Measurements from ENCODE around the gene SULT1E1.
"Not testable (repeated sequence)": the region's sequence is repeated elsewhere in the genome, so short reads cannot be mapped to it uniquely, and the experiment has no call there.

Gene SULT1E1

DNA sequence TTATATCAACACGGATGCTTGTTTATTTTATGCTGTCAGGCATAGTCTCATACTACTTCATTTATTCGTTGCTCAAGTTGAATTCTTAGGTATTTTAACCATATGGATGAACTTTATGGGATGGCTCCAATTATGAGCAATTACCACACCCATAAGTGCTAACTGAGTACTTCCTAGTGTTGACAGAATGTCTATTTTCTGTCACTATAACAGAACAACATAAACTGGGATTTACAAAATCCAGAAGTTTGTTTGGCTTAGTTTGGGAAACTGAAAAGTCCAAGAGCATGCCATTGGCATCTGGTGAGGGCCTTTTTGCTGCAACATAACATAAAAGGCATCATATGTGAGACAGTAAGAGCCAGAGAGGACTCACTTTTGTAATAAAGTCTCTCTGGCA, 21.0 kb downstream of the SULT1E1 start:
- DNase-seq, result no peak

DNA sequence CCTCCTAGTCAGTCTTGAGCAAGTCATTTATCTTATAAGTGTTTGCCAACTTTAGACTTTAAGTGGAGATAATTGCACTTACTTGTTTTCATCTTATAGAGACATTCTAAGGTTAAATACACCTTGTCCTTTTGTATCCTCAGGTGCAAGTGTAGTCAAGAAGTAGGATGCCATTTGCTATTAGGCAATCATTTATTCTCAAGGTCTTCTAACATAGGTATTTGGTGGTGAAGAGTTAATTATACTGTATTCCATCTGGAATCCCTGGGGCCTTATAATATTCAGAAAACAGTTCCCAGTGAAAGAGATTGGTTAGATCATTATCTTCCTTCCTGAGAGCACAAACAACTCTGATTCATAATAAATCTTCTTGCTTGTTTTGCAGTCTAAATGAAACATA, 23.7 kb downstream of the SULT1E1 start:
- DNase-seq, result no peak

DNA sequence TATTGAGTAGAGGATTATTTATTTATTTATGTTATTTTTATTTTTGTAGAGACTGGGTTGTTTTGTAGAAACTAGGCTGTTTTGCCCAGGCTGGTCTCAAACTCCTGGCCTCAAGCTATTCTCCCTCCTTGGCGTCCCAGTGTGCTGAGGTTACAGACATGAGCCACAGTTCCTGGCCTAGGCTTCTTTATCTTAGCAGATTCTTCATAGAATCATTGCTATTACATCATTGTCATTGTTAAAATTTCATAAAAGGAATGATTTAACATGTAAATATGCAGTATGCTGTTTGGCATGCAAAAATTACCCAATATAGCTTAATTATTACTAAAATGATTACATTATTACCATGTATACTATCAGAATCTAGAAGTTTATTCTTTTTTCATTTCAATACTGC, 24.2 kb downstream of the SULT1E1 start:
- no peak for DNase-seq

DNA sequence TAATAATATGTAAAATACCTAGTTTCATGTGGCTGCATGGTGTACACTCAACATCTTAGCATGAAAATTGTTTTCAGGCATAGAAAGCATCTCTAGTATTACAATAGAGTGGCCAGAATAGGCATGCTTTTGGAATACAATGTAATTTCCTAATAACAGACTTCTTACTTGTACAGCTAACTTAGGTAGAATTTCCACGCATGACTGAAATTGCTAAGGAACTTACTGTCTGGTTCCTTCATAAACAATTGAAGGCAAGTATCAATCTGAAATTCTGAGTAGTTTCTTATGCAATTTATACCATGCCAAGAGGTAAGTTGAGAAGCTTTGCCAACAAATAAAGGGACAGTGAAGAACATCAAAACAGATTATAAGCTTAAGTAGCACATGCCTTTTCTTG, 26.7 kb downstream of the SULT1E1 start:
- no peak for DNase-seq

DNA sequence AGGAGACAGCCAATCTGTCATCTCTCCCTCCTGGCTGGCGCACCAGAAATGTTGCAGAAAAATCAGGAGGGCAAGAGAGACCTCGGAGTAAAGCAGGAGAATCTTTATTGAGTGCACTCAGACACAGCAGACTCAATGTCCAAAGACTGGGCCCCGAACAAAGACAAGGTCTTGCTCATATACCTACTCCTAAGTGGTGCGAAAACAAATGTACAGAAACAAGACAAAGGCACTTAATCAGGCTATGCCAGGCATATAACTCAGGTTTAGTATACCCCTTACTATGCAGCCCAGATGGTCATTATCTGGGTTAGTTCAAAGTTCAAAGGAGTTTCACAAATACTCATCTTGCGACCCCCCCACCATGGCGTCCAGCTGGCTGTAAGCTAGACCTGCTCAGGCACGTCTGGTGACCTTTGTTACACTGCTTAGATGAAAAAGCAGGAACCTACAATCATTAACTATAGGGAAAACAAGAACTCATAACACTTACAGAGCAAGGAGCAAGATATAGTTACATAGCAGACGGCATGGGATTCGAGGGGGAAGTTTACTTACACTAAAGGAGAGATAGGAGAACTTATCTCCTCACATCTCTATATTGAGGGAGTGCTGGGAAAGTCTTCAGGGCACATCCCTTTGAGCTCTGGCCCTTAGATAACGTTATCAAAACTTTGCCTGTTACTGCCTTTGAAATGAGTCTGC, 27.5 kb downstream of the SULT1E1 start:
- no peak for DNase-seq

DNA sequence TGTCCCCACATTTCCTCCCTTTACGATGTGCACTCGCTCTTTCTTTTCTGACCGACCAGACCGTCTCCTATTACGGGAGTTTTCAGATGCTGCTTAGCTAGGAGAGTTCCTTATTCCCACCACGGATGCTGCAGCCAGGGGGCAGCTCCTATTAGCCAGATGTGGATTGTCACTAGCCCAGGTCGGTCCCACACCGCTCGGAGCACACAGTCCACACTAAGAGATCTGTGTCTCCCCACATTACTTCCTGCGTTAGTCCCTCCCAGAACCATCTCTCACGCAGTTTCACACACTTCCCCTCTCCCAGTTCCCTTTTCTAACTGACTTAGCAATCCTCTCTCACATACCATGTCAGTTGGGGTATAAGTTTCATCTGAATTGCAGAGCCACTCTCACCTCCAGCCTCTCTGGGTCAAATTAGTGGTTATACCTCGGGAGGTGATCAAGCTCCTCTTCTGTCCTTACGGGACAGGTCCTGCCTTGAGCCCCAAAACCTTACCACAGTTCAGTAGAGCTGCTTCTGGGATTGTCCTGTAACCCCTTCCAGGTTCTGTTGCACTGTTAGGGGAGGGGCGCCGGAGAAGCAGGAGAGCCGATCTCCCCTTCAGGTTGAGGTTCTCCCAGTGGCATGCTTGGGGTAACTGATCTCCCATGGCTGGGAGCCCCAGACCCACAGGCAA, 28.2 kb downstream of the SULT1E1 start:
- DNase-seq, result peak; percentile 83

DNA sequence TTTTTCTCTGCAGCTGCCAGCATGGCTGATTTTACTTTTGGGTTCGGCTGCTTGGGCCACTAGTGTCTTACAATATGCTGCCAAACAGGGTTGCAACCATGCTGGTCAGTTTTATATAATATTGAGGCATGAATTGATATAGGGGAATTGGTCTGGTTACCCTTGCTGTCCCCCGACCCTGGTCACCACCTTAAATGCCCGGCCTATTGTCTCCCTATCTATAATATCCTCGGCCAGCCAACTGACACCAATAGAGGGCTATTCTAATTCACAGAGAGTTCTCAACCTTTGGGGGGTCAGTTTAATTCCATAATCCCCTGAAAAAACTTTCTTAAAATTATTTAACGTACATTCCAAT, 28.7 kb downstream of the SULT1E1 start:
- no peak for DNase-seq

DNA sequence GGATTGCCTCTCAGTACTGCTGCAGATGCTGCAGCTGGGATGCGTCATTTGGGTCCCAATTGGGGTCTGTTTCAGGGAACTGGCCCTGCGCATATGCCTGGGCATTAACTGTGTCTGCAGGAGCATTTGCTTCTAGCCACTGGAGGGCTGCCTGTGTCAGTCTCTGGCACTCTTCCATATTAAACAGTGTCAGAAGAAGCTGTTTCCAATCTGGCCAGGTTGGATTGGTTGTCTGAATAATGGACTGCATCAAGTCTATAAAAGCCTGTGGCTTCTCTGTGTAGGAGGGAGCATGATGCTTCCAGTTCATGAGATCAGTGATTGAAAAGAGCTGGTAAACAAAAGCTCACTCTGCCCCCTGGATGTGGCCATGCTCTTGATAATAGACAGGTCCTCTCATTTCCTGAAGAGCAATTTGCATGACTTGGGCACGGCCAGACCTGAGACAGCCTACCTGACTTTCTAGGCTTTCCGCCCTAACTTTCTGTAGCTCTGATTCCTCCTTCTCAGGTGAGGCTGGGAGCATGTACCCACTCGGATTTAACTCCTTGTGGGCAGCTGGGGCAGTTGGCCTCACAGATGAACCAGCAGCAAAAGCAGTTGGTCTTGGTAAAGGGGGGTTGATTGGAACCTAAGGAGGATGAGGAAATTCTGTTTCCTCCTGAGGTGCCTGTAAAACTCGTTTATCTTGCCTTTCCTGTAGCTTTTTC, 29.2 kb downstream of the SULT1E1 start:
- DNase-seq, result no peak

DNA sequence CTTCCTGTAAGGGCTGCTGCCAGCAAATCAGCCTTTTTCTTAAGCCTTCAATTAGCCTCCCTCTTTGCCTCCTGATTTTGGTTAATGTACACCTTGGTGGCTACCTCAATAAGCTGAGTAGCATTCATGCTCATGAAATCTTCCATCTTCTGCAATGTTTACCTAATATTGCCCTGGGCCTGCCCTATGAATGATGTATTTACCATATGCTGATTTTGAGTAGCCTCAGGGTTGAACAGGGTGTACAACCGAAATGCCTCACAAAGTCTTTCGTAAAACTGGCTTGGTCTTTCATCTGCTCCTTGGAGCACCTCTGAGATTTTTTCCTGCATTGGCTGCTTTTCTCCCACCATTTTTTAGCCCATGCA, 29.8 kb downstream of the SULT1E1 start:
- no peak for DNase-seq

DNA sequence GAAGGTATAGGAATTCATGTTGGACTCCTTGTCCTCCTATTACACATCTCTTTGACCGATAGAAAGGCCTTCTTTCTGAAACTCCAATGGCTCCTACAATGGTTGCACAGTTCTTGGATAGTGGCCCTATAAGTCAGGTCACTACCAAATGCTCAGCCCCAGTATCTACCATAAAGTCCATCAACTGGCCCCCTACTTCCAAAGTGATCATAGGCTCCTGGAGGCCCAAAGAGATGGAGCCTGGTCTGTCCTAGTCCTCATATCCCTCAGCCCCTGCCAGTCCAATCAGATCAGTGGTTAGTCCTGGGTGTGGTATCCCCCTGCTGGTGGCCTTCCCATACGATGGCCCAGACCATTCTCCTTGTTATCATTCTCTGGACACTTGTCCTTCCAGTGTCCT, 30.3 kb downstream of the SULT1E1 start:
- DNase-seq, result no peak

DNA sequence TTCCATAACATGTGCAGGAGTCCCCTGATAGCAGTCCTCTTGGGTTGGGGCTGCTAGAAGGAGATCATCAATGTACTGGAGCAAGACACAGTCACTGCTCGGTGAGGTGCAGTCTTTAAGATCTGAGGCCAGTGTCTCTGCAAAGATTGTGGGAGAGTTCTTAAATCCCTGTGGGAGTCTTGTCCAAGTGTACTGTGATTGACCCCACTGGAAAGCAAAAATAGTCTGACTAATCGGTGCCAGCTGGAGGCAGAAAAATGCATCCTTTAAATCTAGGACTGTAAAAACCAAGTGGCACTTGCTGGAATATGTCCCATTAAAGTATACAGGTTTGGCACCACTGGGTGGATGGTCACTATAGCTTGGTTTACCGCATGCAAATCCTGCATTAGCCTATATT, 31.1 kb downstream of the SULT1E1 start:
- no peak for DNase-seq

DNA sequence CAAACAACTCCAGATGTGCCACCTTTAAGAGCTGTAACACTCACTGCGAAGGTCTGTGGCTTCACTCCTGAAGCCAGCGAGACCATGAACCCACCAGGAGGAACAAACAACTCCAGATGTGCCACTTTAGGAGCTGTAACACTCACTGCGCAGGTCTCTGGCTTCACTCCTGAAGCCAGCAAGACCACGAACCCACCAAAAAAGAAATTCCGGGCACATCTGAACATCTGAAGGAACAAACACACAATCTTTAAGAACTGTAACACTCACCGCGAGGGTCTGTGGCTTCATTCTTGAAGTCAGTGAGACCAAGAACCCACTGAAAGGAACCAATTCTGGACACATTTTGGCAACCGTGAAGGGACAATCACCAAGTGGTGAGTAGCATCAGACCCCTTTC, 34.9 kb downstream of the SULT1E1 start:
- not testable (repeated sequence) for DNase-seq

DNA sequence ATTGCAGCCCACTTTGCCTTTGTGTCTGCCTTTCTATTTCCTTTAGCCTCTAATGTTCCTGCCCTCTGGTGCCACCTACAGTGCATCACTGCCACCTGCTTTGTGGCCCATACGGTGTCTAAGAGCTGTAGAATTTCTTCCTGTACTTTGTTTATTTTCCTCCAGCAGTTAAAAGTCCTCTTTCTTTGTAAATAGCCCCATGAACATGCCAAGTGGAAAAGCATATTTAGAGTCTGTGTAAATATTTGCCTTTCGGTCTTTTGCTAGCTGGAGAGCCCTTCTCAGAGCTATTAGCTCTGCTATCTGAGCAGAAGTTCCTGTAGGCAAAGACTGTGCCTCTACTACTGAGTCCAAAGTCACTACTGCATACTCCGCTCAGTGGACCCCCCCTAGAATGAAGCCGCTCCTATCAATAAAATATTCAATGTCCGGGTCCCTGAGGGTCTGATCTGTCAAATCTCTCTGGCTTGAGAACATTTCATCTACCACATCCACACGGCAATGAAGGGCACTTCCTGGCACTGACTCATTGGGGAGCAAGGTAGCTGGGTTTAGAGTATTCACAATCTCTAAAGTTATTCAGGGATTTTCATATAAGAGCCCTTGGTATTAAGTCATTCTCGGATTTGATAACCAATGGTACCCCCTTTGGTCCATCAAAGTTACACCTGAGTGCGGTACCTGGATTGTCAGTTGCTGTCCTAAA, 36.3 kb downstream of the SULT1E1 start:
- DNase-seq, result no peak

DNA sequence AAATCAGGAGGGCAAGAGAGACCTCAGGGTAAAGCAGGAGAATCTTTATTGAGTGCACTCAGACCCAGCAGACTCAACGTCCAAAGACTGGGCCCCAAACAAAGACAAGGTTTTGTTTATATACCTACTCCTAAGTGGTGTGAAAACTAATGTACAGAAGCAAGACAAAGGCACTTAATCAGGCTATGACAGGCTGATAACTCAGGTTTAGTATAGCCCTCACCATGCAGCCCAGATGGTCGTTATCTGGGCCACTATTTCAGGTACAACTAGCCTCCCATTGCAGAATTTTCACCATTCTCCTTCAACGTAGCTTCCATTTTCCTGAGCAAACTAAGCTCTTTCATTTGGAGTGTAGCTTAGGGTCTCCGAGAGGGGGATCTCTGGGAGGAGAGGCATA, 36.9 kb downstream of the SULT1E1 start:
- DNase-seq, result no peak

DNA sequence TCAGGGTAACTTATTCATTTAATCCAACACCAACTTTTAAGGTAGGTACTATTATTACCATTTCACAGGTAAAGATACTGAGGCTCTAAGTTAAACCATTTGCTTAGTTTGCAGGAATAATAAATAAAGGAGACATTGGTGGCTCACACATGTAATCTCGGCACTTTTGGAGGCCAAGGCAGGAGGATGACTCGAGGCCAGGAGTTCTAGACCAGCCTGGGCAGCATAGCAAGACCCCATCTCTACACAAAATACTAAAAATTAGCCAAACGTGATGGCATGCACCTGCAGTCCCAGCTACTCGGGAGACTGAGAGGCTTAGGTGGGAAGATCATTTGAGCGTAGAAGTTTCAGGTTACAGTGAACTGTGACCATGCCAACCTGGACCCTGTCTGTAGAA, 37.7 kb downstream of the SULT1E1 start:
- DNase-seq, result no peak

DNA sequence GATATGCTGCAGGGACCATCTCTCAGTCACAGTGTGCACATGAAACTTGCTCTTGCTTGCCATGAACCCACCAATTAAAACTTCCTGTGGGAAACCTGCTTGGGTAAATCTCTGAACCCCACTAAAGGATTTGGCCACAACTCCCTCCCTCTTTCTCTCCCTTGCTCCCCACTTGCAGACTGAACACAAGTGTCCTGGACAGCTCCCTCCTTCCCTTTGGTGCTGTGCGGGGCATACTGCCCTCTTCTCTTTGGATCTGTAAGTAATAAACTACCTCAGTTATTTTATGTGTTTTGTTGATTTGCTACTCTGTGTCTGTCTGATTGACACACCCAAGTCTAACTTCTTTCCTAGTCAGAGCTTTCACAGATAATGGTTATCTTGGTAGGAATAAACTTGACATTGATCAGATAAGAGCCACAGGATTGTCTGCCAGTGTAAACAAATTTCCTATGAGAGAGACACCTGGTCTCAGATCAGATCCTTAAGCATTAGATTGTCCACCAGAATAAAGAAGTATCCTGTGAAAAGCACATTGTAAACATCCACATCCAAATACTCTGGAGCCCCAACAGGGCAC, 41.8 kb downstream of the SULT1E1 start:
- no peak for DNase-seq

DNA sequence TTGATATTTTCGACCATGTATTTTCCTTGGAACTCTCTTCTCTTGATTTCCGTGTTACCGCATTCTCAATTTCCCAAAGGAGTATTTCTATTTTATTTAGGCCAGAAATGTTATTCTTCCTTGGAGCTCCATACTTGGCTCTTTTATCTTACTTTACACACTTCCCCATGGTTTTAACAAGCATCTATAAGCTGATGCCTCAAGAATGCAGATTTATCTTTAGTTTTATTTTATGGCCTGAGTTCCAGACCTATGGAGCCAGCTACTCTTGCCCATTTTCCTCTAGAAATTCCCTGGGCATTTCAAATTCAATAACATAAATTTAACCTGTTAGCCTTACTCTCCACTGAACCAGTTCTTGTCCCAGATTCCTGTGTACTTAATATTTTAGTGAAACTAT, 43.7 kb downstream of the SULT1E1 start:
- no peak for DNase-seq

DNA sequence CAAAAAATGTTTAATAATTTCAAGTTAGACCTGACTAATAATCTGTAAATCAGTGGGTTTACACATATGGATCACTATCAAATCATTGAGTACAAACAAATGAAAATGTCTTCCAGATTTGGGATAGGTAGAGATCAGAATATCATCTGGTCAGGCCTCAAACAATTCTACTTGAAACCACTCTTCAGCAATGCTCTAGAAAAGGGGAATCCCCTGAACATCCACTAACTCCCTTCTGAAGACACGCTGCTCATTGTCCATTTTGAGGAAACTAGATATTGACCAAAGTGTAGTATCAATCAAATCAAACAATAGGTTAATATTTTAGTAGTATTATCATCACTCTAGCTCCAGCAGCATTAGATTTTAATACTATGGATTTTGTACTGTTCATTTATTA, 46.3 kb downstream of the SULT1E1 start:
- no peak for DNase-seq

DNA sequence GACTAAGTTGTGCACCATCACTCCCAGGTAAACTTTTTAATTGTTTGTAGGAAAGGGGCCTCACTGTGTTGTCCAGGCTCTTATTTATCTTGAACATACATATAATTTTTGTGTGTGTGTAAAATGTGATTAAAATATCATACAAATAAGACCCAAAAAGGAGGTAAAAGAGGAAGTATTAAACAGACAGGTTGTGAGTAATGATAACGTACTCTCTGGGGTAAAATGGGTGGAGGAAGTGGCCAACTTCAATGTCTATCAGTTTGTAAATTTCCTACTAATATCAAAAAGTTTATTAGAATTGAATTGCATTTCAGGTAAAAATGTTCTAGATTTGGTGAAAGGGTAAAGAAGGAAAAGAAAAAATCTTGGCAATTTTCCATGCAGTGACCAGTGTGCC, 48.8 kb downstream of the SULT1E1 start:
- DNase-seq, result no peak

DNA sequence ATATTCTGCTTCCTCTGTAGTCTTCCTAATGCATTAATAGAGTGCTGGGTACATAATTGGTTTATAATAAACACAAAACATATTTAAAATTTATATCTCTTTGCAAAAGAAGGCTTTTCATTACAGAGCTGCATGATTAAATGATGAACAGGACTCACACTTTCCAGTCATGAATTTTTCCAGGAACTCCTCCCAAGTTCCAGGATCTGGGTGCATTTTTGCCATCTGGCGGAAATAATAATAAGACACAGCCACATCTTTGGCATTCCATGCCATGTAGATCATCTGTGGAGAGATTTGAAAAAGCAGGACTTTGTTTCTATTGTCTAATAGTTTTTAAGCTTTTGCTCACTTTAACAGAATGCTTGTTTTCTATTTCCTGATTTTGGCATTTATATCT, 59.3 kb downstream of the SULT1E1 start:
- no peak for DNase-seq

DNA sequence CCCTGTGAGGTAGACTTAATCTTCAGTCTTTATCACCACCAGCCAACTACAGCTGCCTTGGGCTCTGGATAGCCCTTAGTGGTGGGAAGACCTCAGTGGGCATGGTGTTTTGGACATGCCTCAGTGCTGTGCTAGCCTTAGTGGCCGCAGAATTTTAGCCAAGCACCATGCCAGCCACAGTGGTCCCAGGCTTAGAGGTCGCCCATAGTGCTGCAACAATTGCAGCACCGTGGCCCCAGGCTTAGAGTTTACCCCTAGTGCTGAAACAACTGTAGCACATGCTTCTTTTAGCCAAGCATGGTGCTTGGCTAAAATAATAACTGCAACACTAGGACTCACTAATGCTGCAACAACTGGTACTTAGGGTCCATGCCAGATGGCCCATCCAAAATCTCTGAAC, 60.6 kb downstream of the SULT1E1 start:
- no peak for DNase-seq

DNA sequence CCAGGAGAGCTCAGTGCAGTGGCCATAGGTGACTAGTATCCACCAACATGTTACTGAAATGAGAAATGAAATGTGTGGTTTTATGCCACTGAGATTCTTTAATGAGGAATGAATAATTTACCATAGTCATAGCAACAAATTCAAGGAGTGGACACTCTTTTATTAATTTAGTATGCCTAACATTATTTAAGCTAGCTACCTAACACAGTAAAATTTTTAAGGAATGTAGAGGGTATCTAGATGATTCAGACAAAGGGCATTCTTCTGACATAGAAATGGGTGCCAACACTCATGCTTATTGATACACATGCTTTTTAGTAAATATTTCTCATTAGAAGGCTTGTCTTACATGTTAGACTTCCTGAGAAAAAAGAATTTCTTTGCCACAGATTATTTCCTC, 66.2 kb downstream of the SULT1E1 start:
- DNase-seq, result no peak

All from GF-D8 (cell line).